NT2/D1 (cell line): ENCODE measurements around the gene TRAPPC1.
A peak's percentile ranks its signal among the peaks of the same experiment; 100 is the strongest.

Source experiments
- DNase-seq: peaks from one replicate; pipeline ENCODE4 v3.0.0-alpha.2; 2011; ENCODE audit warnings: low read depth, low spot score
- H3K27me3 ChIP-seq: 2 replicates; pipeline ENCODE4 v1.6.0; 2011; ENCODE audit warnings: mild to moderate bottlenecking; ENCODE audit not compliant: insufficient read length, insufficient read depth
- H3K36me3 ChIP-seq: 2 replicates; pipeline ENCODE4 v1.6.1; 2011; ENCODE audit warnings: mild to moderate bottlenecking, low read length, mixed read lengths; ENCODE audit not compliant: insufficient read depth, insufficient read length
- H3K4me1 ChIP-seq: 2 replicates; pipeline ENCODE4 v1.5.1; 2011; ENCODE audit not compliant: insufficient read depth, insufficient read length
- H3K4me3 ChIP-seq: 2 replicates; pipeline ENCODE4 v1.5.1; 2011; ENCODE audit warnings: low read depth; ENCODE audit not compliant: insufficient read length
- H3K9ac ChIP-seq: 2 replicates; pipeline ENCODE4 v1.6.0; 2011; ENCODE audit warnings: low read depth; ENCODE audit not compliant: insufficient read length
- H3K9me3 ChIP-seq: 2 replicates; pipeline ENCODE4 v1.5.1; 2011; ENCODE audit warnings: mild to moderate bottlenecking, low read length; ENCODE audit not compliant: insufficient read depth
- SUZ12 ChIP-seq: IDR thresholded peaks from 2 replicates; pipeline ENCODE4 v1.6.1; 2011; ENCODE audit not compliant: insufficient read length, insufficient read depth; ENCODE audit errors: extremely low read depth
- YY1 ChIP-seq: IDR thresholded peaks from 2 replicates; pipeline ENCODE4 v1.6.1; 2011; ENCODE audit not compliant: insufficient read length, insufficient read depth
- ZNF274 ChIP-seq: IDR thresholded peaks from 2 replicates; pipeline ENCODE4 v1.6.1; 2011; ENCODE audit warnings: mild to moderate bottlenecking, low read depth, low read length

Gene TRAPPC1

DNA sequence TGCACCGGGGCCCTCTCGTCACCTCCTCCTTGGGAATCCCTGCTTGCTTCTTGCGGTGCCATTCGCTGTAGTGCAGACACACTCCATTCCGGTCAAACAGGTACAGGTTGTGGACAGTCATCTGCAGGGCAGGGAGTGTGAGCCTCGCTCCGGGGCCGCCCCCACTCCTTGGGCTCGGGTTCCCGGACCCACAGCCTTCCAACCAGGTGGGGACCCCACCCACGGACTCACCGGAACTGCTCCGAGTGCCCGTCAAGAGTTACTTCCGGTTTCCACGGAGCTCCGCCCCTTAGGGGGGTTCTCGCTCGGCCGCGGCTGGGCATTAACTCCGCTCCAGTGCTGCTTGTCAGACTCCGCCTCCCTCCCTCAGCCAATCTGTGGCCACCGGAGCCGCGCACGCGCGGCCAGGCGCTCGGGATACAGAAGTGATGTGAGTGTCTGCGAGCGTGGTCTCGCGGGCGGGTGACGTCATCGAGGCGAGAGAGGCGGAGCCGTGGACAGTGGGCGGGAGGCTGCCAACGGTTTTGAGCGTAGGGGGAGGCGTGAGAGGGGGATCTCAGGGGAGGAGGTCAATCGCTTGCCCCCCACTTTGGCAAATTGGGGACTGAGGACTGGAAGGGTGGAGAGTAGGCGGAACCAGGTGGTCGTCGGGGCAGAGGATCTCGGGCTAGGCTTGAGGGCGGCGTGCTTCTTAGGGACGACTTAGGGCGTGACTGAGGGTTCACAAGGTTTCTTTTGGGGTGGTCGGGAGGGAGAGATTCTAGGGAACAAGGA lies at the start of gene TRAPPC1, which contains the start of gene CNTROB:
TSS of gene TRAPPC1 (minus strand) at position 238 of the 774 bp plus-strand sequence. CDS start at position 121, 117 bp downstream.
TSS of gene CNTROB (plus strand) at position 498 of the 774 bp plus-strand sequence. CDS start 874 bp downstream, outside the sequence.
- Histone ChIP-seq H3K27me3 (peaks cover 13% of the 10 kb centered on the region), H3K4me1 (peaks cover 3% of the 10 kb centered on the region), H3K36me3 (peaks cover 27% of the 10 kb centered on the region), H3K9ac (peak within 1 kb of the TSS; percentile 85), H3K4me3 (peak within 1 kb of the TSS; percentile 86), H3K9me3 (no peaks in the 10 kb centered on the region)
- DNase-seq = peak; percentile 91
- TF ChIP-seq YY1 = no peak
- TF ChIP-seq ZNF274 = no peak
- no peak for TF ChIP-seq SUZ12

GRCh38 chr17:7977805-7978204 lies 46.1 kb upstream of the TRAPPC1 start:
- no peak for TF ChIP-seq SUZ12
- TF ChIP-seq ZNF274 = no peak
- TF ChIP-seq YY1 = no peak
- Histone ChIP-seq H3K4me3 (no peak overlapping the region), H3K9me3 (peaks cover 15% of the 10 kb centered on the region; the same call in 1 of the 2 replicates), H3K9ac (no peak overlapping the region), H3K4me1 (no peaks in the 10 kb centered on the region), H3K27me3 (no peaks in the 10 kb centered on the region), H3K36me3 (no peaks in the 10 kb centered on the region)
- DNase-seq = no peak

DNA sequence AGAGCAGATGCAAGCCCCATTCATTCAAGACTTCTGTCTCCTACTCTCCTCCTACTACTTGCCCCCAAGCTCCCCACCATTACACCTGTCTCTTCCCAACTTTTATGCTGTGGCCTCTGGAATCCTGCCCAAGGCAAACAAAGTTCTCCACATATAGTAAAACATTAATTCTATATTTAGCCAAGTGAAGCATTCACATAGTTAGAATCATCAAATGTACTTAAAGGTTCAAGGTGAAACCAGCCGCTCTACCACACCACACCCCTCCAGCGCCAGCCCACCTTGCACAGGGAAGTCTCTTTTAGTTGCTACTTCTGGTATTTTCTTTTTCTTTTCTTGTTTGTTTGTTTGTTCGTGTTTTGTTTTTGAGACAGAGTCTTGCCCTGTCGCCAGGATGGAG lies 45.3 kb upstream of the TRAPPC1 start:
- DNase-seq = no peak
- Histone ChIP-seq H3K36me3 (no peaks in the 10 kb centered on the region), H3K4me1 (no peaks in the 10 kb centered on the region), H3K9me3 (peaks cover 15% of the 10 kb centered on the region; the same call in 1 of the 2 replicates), H3K27me3 (no peaks in the 10 kb centered on the region), H3K4me3 (no peak overlapping the region), H3K9ac (no peak overlapping the region)
- TF ChIP-seq YY1 (no peak), SUZ12 (no peak), ZNF274 (no peak)

DNA sequence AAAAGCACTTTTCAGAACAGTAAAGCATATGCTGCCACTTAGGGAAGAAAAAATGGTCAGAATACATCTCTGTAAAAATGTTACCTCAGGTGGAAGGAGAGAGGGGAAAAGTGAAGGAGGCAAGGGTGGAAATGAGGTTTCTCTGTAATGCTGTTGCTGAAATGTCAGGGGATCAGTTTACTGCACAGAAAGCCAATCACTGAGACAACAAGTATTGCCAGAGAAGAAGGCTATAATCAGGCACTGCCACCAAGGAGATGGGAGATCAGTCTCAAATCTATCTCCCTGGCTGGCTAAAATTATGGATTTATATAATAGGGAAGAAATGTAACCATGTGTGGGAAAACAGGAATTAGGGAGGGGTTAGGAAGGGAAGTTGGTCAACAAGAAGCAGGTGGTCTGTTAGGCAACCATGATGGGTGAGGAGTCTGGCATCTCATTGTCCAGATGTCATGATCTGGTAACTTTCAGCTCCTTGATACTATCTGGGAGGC lies 42.9 kb upstream of the TRAPPC1 start:
- H3K4me1 ChIP-seq = no peaks in the 10 kb centered on the region
- no peak for TF ChIP-seq SUZ12
- no peak overlapping the region for H3K4me3 ChIP-seq
- no peak for DNase-seq
- no peaks in the 10 kb centered on the region for H3K36me3 ChIP-seq
- H3K27me3 ChIP-seq = no peaks in the 10 kb centered on the region
- peaks cover 15% of the 10 kb centered on the region; the same call in 1 of the 2 replicates for H3K9me3 ChIP-seq
- no peak overlapping the region for H3K9ac ChIP-seq

- Histone ChIP-seq H3K4me1 (no peaks in the 10 kb centered on the region), H3K4me3 (no peak overlapping the region), H3K36me3 (no peaks in the 10 kb centered on the region), H3K27me3 (no peaks in the 10 kb centered on the region), H3K9ac (no peak overlapping the region), H3K9me3 (peaks cover 15% of the 10 kb centered on the region; the same call in 1 of the 2 replicates)
- TF ChIP-seq YY1 (no peak), ZNF274 (no peak), SUZ12 (no peak)
- DNase-seq = no peak
Observed at GRCh38 chr17:7972131-7972785, 40.5 kb upstream of the TRAPPC1 start.

GRCh38 chr17:7971651-7972050 lies 39.9 kb upstream of the TRAPPC1 start:
- H3K36me3 ChIP-seq = no peaks in the 10 kb centered on the region
- peaks cover 15% of the 10 kb centered on the region; the same call in 1 of the 2 replicates for H3K9me3 ChIP-seq
- no peak overlapping the region for H3K9ac ChIP-seq
- no peaks in the 10 kb centered on the region for H3K4me1 ChIP-seq
- H3K4me3 ChIP-seq = no peak overlapping the region
- TF ChIP-seq ZNF274 = no peak
- no peak for TF ChIP-seq YY1
- TF ChIP-seq SUZ12 = no peak
- H3K27me3 ChIP-seq = no peaks in the 10 kb centered on the region
- no peak for DNase-seq

DNA sequence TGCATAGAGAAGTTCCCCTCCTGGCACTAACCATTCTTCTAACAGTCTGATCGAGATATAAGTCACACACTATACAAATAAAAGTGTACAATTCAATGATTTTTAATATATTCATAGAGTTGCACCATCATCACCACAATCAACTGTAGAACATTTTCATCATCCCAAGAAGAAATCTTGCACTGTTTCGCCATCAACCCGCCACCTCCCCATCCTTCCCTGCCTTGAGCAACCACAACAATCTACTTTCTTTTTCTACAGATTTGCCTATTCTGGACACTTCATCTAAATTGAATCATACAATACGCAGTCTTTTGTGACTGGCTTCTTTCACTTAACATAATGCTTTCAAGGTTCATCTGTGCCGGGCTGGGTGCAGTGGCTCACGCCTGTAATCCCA lies 37.7 kb upstream of the TRAPPC1 start:
- H3K4me1 ChIP-seq = no peaks in the 10 kb centered on the region
- peaks cover 5% of the 10 kb centered on the region; the same call in 1 of the 2 replicates for H3K9me3 ChIP-seq
- no peaks in the 10 kb centered on the region for H3K36me3 ChIP-seq
- no peak for DNase-seq
- no peaks in the 10 kb centered on the region for H3K27me3 ChIP-seq
- no peak overlapping the region for H3K4me3 ChIP-seq
- TF ChIP-seq SUZ12 (no peak), ZNF274 (no peak), YY1 (no peak)
- H3K9ac ChIP-seq = no peak overlapping the region
